Left lung (tissue), 10 donors: ENCODE measurements around the gene CPED1. TPM values are rescaled to one million over a fixed set of nuclear protein-coding genes. Genes with fewer than 3 reads are reported as not detected.
"Not testable (repeated sequence)": the region's sequence is repeated elsewhere in the genome, so short reads cannot be mapped to it uniquely, and the experiment has no call there.

Experiments used
- ATAC-seq: fragments of 200-7000 bp; cut with Tn5 transposase; one replicate; pipeline ENCODE4 v1.9.1; 2020; ENCODE audit warnings: moderate library complexity
- DNase-seq, 4 donors: peaks; one replicate each; pipeline ENCODE4 v3.0.0-alpha.2; 2013 to 2020
- H3K27ac ChIP-seq, 2 donors: fragments of 200-600 bp; sonication (generic) in 1 of 2; one replicate each; pipeline versions ENCODE4 v1.5.0 to v1.8.0; 2020 to 2021
- H3K27me3 ChIP-seq, 2 donors: fragments of 200-600 bp; sonication (generic) in 1 of 2; one replicate each; pipeline versions ENCODE4 v1.5.0 to v1.8.0; 2020 to 2021
- H3K36me3 ChIP-seq, 2 donors: fragments of 200-600 bp; sonication (generic) in 1 of 2; one replicate each; pipeline versions ENCODE4 v1.5.0 to v1.8.0; 2020 to 2021
- H3K4me1 ChIP-seq, 2 donors: fragments of 200-600 bp; one replicate each; pipeline ENCODE4 v1.8.0; 2021
- H3K4me3 ChIP-seq, 2 donors: fragments of 200-600 bp; sonication (generic) in 1 of 2; one replicate each; pipeline versions ENCODE4 v1.5.0 to v1.8.0; 2020 to 2021; ENCODE audit warnings: mild to moderate bottlenecking in 1 of 2
- H3K9me3 ChIP-seq, 2 donors: fragments of 200-600 bp; sonication (generic) in 1 of 2; one replicate each; pipeline versions ENCODE4 v1.5.0 to v1.8.0; 2020 to 2021
- intact Hi-C, 2 donors: fragments of 100-400 bp; cut with DNase I; formaldehyde crosslinking; loops; one replicate each; pipeline versions ENCODE4 v1.11.2 to v1.14.2; 2022
- polyA plus RNA-seq, 6 donors: library from polyadenylated mRNA; unstranded; fragments of 120-200 nt; gene quantifications; one replicate each; pipeline ENCODE4 v1.2.1, GENCODE V29; 2013; ENCODE audit not compliant: insufficient read length in 6 of 6
- total RNA-seq, 2 donors: library from RNA; stranded (reverse); fragmentation: NEBNext Ultra II Directional; extraction: Animal tissue kit (Norgen Biotek cat#: 25700); gene quantifications; one replicate each; pipeline ENCODE4 v1.2.1, GENCODE V29; 2021
- TF ChIP-seq, protein P1 (sequence below), 2 donors: fragments of 200-600 bp; sonication (generic) in 1 of 2; IDR thresholded peaks; one replicate each; pipeline versions ENCODE4 v1.5.0 to v1.8.0; 2021; ENCODE audit warnings: antibody characterized with exemption in 2 of 2
- donor health status: DM: no; HTN: yes; CAD: no.
- donor health status: DM: no; HTN: no; CAD: no.

CPED1 gene
- total and polyA plus RNA-seq, 8 donors: 8.8 to 29.6 (median 22.8) TPM

DNA sequence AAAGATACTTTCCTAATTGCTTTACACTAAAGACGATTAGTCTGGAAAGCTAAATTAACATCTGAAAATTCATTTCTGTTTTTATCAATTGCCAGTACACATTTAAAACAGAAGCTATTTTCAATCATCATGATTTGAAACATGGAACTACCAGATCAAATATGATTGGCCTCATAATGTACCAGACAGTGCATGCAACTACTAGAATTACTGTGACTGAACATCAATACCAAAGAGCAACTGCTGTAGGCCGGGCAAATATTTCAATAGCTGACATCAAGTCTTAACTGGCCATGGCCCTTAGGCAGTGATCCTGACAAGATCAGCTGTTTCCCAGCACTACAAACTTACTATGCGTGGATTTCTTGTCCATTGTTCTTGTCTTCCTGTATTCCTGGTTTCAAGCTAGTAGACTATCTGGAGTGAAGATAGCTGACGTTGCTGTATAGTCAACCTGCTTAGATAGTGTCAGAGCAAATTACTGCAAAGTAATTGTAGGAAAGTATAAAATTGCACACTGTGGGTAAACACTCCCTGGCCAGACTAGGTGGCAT lies 318.6 kb downstream of the CPED1 start:
- Histone ChIP-seq H3K4me1 (peaks cover 0 to 3% of the 10 kb centered on the region in 2 donors), H3K27me3 (no peaks in the 10 kb centered on the region), H3K36me3 (no peaks in the 10 kb centered on the region), H3K4me3 (no peak overlapping the region), H3K27ac (no peak overlapping the region), H3K9me3 (no peaks in the 10 kb centered on the region)
- TF ChIP-seq, protein P1, sequence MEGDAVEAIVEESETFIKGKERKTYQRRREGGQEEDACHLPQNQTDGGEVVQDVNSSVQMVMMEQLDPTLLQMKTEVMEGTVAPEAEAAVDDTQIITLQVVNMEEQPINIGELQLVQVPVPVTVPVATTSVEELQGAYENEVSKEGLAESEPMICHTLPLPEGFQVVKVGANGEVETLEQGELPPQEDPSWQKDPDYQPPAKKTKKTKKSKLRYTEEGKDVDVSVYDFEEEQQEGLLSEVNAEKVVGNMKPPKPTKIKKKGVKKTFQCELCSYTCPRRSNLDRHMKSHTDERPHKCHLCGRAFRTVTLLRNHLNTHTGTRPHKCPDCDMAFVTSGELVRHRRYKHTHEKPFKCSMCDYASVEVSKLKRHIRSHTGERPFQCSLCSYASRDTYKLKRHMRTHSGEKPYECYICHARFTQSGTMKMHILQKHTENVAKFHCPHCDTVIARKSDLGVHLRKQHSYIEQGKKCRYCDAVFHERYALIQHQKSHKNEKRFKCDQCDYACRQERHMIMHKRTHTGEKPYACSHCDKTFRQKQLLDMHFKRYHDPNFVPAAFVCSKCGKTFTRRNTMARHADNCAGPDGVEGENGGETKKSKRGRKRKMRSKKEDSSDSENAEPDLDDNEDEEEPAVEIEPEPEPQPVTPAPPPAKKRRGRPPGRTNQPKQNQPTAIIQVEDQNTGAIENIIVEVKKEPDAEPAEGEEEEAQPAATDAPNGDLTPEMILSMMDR (IDR thresholded peaks at IDR 0.05): no peak
- intact Hi-C loops: no loop called here
- DNase-seq: no peak
- no peak for ATAC-seq

- TF ChIP-seq, protein P1 (IDR thresholded peaks at IDR 0.05): no peak
- no peak for ATAC-seq
- H3K27ac ChIP-seq: no peak overlapping the region
- H3K9me3 ChIP-seq: no peaks in the 10 kb centered on the region
- no peaks in the 10 kb centered on the region for H3K27me3 ChIP-seq
- H3K4me3 ChIP-seq: no peak overlapping the region
- DNase-seq: no peak
- H3K4me1 ChIP-seq: no peaks in the 10 kb centered on the region
- intact Hi-C loops: no loop called here
- H3K36me3 ChIP-seq: no peaks in the 10 kb centered on the region
Observed at GRCh38 chr7:121313220-121313792, 324.8 kb downstream of the CPED1 start.

- TF ChIP-seq, protein P1 (IDR thresholded peaks at IDR 0.05): no peak
- Histone ChIP-seq H3K9me3 (no peaks in the 10 kb centered on the region), H3K4me3 (no peak overlapping the region), H3K4me1 (no peaks in the 10 kb centered on the region), H3K27me3 (no peaks in the 10 kb centered on the region), H3K27ac (no peak overlapping the region), H3K36me3 (no peaks in the 10 kb centered on the region)
- intact Hi-C loops: no loop called here
- DNase-seq (no peak), ATAC-seq (no peak)
Observed at GRCh38 chr7:121313793-121314676, 325.5 kb downstream of the CPED1 start.

GRCh38 chr7:121315170-121315569 lies 326.7 kb downstream of the CPED1 start:
- H3K4me1 ChIP-seq, intact Hi-C loops, ATAC-seq, H3K27ac ChIP-seq, H3K9me3 ChIP-seq, H3K36me3 ChIP-seq, DNase-seq, H3K4me3 ChIP-seq, H3K27me3 ChIP-seq: not testable (repeated sequence)

- H3K36me3 ChIP-seq: no peaks in the 10 kb centered on the region
- DNase-seq (no peak), ATAC-seq (no peak)
- H3K4me3 ChIP-seq: no peak overlapping the region
- TF ChIP-seq, protein P1 (IDR thresholded peaks at IDR 0.05): no peak
- intact Hi-C loops: no loop called here
- H3K4me1 ChIP-seq: no peaks in the 10 kb centered on the region
- peaks cover 0 to 2% of the 10 kb centered on the region in 2 donors for H3K27me3 ChIP-seq
- H3K9me3 ChIP-seq: no peaks in the 10 kb centered on the region
- no peak overlapping the region for H3K27ac ChIP-seq
Observed at GRCh38 chr7:121322460-121322859, 333.9 kb downstream of the CPED1 start.
